K562 (cell line): Measurements from ENCODE around the gene ITGAL. TPM values are rescaled to one million over a fixed set of nuclear protein-coding genes. Genes with fewer than 3 reads are reported as not detected.
"Not testable (repeated sequence)": the region's sequence is repeated elsewhere in the genome, so short reads cannot be mapped to it uniquely, and the experiment has no call there.

Source experiments
- ATAC-seq: fragments of 200-7000 bp; cut with Tn5 transposase; 3 replicates; pipeline ENCODE4 v1.9.1; 2020; ENCODE audit warnings: moderate library complexity
- BruUV-seq: library from RNA; stranded (reverse); fragments of 400-500 nt; replicated peaks from 2 replicates; lab custom pipeline; 2021; lab: Mats Ljungman, UMichigan
- CTCF ChIA-PET: fragments of 300-600 bp; formaldehyde crosslinking; extraction: SDS; loops from one replicate; lab custom pipeline; 2021; ENCODE audit warnings: low intra/inter-chr PET ratio; lab: Yijun Ruan, JAX
- POLR2A ChIA-PET: fragments of 300-600, 350-650 bp; sonication (Branson Sonifier 250); formaldehyde crosslinking; extraction: SDS; loops from one replicate; lab custom pipeline; 2021; ENCODE audit warnings: antibody characterized with exemption, inconsistent platforms; lab: Yijun Ruan, JAX
- DNase-seq, 4 experiments: peaks; one replicate each; pipeline versions ENCODE4 v3.0.0 to v3.0.0-alpha.2; 2011 to 2018; ENCODE audit warnings: low spot score in 3 of 4, mixed read lengths in 3 of 4; ENCODE audit errors: extremely low read depth in 1 of 4
- FAIRE-seq: peaks from 2 replicates; lab custom pipeline; 2011; peaks lifted over from hg19 to GRCh38; lab: Jason Lieb, UNC
- H2AFZ ChIP-seq: 2 replicates; pipeline ENCODE4 v1.6.0; 2011; ENCODE audit warnings: low read depth, low read length, control low read depth, inconsistent platforms
- H3K27ac ChIP-seq: fragments of 200-600 bp; 3 replicates; pipeline ENCODE4 v1.8.0; 2011; ENCODE audit warnings: low read depth, mild to moderate bottlenecking, control low read depth, inconsistent platforms, low read length, moderate library complexity, mixed read lengths; ENCODE audit errors: extremely low read depth
- H3K27me3 ChIP-seq, 2 experiments: fragments of 300-600 bp in 1 of 2; 2 replicates in 1 of 2; 3 replicates in 1 of 2; pipeline versions ENCODE4 v1.6.0 to v1.8.0; 2011; ENCODE audit warnings: inconsistent platforms in 2 of 2, low read length in 2 of 2, mild to moderate bottlenecking in 1 of 2, mixed read lengths in 1 of 2, moderate library complexity in 1 of 2; ENCODE audit not compliant: control insufficient read depth in 2 of 2, insufficient read depth in 2 of 2
- H3K36me3 ChIP-seq: fragments of 300-600 bp; 3 replicates; pipeline ENCODE4 v1.8.0; 2011; ENCODE audit warnings: mild to moderate bottlenecking, low read length, inconsistent platforms; ENCODE audit not compliant: control insufficient read depth, insufficient read depth
- H3K4me1 ChIP-seq, 2 experiments: fragments of 200-600 bp in 1 of 2; replicated peaks in 1 of 2; 2 replicates in 1 of 2; 3 replicates in 1 of 2; pipeline versions ENCODE4 v1.5.1 to v1.8.0; 2011; ENCODE audit warnings: inconsistent platforms in 2 of 2, low read length in 2 of 2, mild to moderate bottlenecking in 1 of 2, mixed read lengths in 1 of 2, moderate library complexity in 1 of 2; ENCODE audit not compliant: control insufficient read depth in 2 of 2, insufficient read depth in 2 of 2
- H3K4me2 ChIP-seq: 2 replicates; pipeline ENCODE4 v1.6.1; 2011; ENCODE audit warnings: low read length, control low read depth, inconsistent platforms, mixed read lengths; ENCODE audit not compliant: insufficient read depth
- H3K4me3 ChIP-seq: fragments of 200-600 bp; sonication (generic), shearing (Covaris generic); 2 replicates; pipeline ENCODE4 v1.5.1; 2016; ENCODE audit warnings: control low read depth, inconsistent platforms
- H3K79me2 ChIP-seq: fragments of 200-600 bp; 3 replicates; pipeline ENCODE4 v1.8.0; 2011; ENCODE audit warnings: low read length, inconsistent platforms; ENCODE audit not compliant: control insufficient read depth, insufficient read depth
- H3K9ac ChIP-seq, 2 experiments: 2 replicates each; pipeline versions ENCODE4 v1.6.0 to v1.6.1; 2011; ENCODE audit warnings: low read depth in 2 of 2, low read length in 2 of 2, control low read depth in 1 of 2, inconsistent platforms in 1 of 2, mild to moderate bottlenecking in 1 of 2, mixed read lengths in 1 of 2; ENCODE audit not compliant: insufficient read depth in 1 of 2
- H3K9me1 ChIP-seq: one replicate; pipeline ENCODE4 v1.6.0; 2011; ENCODE audit warnings: inconsistent platforms, mild to moderate bottlenecking, low read length, moderate library complexity; ENCODE audit not compliant: control insufficient read depth, insufficient read depth
- H3K9me3 ChIP-seq: replicated peaks from 2 replicates; pipeline ENCODE4 v1.5.1; 2011; ENCODE audit warnings: low read depth, low read length, inconsistent platforms; ENCODE audit not compliant: control insufficient read depth, insufficient read depth
- H4K20me1 ChIP-seq: replicated peaks from 2 replicates; pipeline ENCODE4 v1.6.1; 2011; ENCODE audit warnings: low read length, inconsistent platforms, mixed read lengths; ENCODE audit not compliant: control insufficient read depth, insufficient read depth
- CREM ChIP-seq: IDR thresholded peaks from 2 replicates; pipeline ENCODE4 v1.6.1; 2014; ENCODE audit warnings: antibody characterized with exemption, low read depth
- DLX4 ChIP-seq: fragments of 250-450 bp; sonication (Bioruptor Pico); IDR thresholded peaks from 2 replicates; pipeline ENCODE4 v1.6.1; 2021; ENCODE audit warnings: mild to moderate bottlenecking
- L3MBTL2 ChIP-seq: fragments of 450-650 bp; IDR thresholded peaks from 2 replicates; pipeline ENCODE4 v1.6.1; 2016; ENCODE audit warnings: mild to moderate bottlenecking, moderate library complexity
- POLR3A ChIP-seq: IDR thresholded peaks from 2 replicates; pipeline ENCODE4 v1.6.1; 2011; ENCODE audit warnings: borderline replicate concordance, mild to moderate bottlenecking, moderate library complexity; ENCODE audit not compliant: insufficient read length, insufficient read depth; ENCODE audit errors: extremely low read depth
- ZNF41 ChIP-seq: fragments of 250-450 bp; sonication (Bioruptor Pico); conservative IDR thresholded peaks from 2 replicates; pipeline ENCODE4 v1.4.0; 2020; ENCODE audit warnings: mild to moderate bottlenecking
- WGBS: fragments of 100-300 bp; shearing (Covaris generic); methylation state at CpG from one replicate; pipeline ENCODE4 v1.1.6; 2016; ENCODE audit warnings: low coverage, mixed read lengths; ENCODE audit not compliant: insufficient coverage; ENCODE audit errors: missing lambda C conversion rate; 5-methylcytosine and 5-hydroxymethylcytosine counted together
- in situ Hi-C: fragments of 300-500 bp; cut with MboI; formaldehyde crosslinking; loops from 4 replicates; pipeline ENCODE4 v1.15.0; 2018; ENCODE audit warnings: inconsistent platforms, mixed read lengths
- intact Hi-C: fragments of 100-400 bp; cut with micrococcal nuclease; formaldehyde crosslinking; loops from 2 replicates; pipeline ENCODE4 v1.14.2; 2022
- polyA plus RNA-seq, 8 experiments: library from polyadenylated mRNA; depleted of rRNA in 4 of 8; stranded (reverse) in 5 of 8; unstranded in 3 of 8; fragments of >200 nt; fragmentation: Nextera tagmentation in 2 of 8; fragmentation: Illumina TruSeq in 1 of 8; extraction: Ambion mirVana in 2 of 8; extraction: Trizol in 1 of 8; gene quantifications; 2 replicates each; pipeline versions ENCODE4 v1.2.1 to v1.2.3, GENCODE V29; 2011 to 2014; ENCODE audit warnings: inconsistent platforms in 1 of 8, missing spikeins in 1 of 8
- total RNA-seq, 7 experiments: library from RNA; depleted of rRNA in 6 of 7; stranded (reverse); fragments of >200 nt in 6 of 7; fragmentation: Illumina TruSeq in 2 of 7; extraction: Trizol in 2 of 7; gene quantifications; 2 replicates each; pipeline versions ENCODE4 v1.2.1 to v1.2.3, GENCODE V29; 2011 to 2021; ENCODE audit warnings: low replicate concordance in 1 of 7

The ITGAL gene
- total and polyA plus RNA-seq, 9 of the 15 experiments (the other 6 are each of a cell fraction or from before 2014, with no cell fraction given), result 0.01 to 0.53 TPM; not detected in 7

- TF ChIP-seq DLX4 (CRISPR knock-in tag) (no peak), CREM (no peak), POLR3A (no peak), L3MBTL2 (no peak), ZNF41 (CRISPR knock-in tag) (no peak)
These were observed 13.1 kb upstream of the ITGAL start (continued) for GRCh38 chr16:30459456-30459855.

DNA sequence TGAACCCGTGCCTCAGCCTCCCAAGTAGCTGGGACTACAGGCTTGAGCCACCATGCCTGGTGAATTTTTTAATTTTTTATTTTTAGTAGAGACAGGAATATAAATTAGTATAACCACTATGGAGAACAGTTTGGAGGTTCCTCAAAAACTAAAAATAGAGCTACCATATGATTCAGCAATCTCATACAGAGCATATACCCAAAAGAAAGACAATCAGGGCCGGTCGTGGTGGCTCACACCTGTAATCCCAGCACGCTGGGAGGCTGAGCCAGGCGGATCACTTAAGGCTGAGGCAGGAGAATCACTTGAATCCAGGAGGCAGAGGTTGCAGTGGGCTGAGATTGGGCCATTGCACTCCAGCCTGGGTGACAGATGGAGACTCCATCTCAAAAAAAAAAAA, 11.1 kb upstream of the ITGAL start:
- CTCF ChIA-PET, in situ Hi-C loops, H3K4me1 ChIP-seq, H3K27me3 ChIP-seq, H3K9me1 ChIP-seq, intact Hi-C loops, H3K4me3 ChIP-seq, H3K4me2 ChIP-seq, H3K36me3 ChIP-seq, DNase-seq, H3K9me3 ChIP-seq, H3K79me2 ChIP-seq, BruUV-seq, H4K20me1 ChIP-seq, H3K27ac ChIP-seq, FAIRE-seq, H3K9ac ChIP-seq, ATAC-seq, H2AFZ ChIP-seq: not testable (repeated sequence)
- POLR2A ChIA-PET, result interaction anchor here (0.5 kb wide), 1 partner anchor 20 kb away, joined by 3 read pairs; no protein-coding TSS in a partner anchor
- WGBS, result 34% methylated on average over 5 of the region's 5 CpGs
